GM12878 (cell line): ENCODE data around the gene FGL2.
"Not testable (repeated sequence)": the region's sequence is repeated elsewhere in the genome, so short reads cannot be mapped to it uniquely, and the experiment has no call there.

Experiments used
- CTCF ChIP-seq, 3 experiments: IDR thresholded peaks in 2 of 3; conservative IDR thresholded peaks in 1 of 3; 2 replicates each; pipeline ENCODE4 v1.5.1; 2011; ENCODE audit warnings: low read depth in 3 of 3, low read length in 3 of 3, mild to moderate bottlenecking in 3 of 3, control low read depth in 2 of 3, moderate library complexity in 2 of 3, inconsistent platforms in 1 of 3, mixed read lengths in 1 of 3; ENCODE audit not compliant: control insufficient read depth in 2 of 3, insufficient read depth in 1 of 3; ENCODE audit errors: extremely low read depth in 1 of 3
- HDAC6 ChIP-seq: fragments of 200-600 bp; sonication (generic); IDR thresholded peaks from one replicate; pipeline ENCODE4 v1.8.0; 2017; ENCODE audit warnings: antibody characterized with exemption; ENCODE audit not compliant: unreplicated experiment
- JUNB ChIP-seq: IDR thresholded peaks from 2 replicates; pipeline ENCODE4 v1.6.1; 2016; ENCODE audit warnings: antibody characterized with exemption, mild to moderate bottlenecking
- JUND ChIP-seq: IDR thresholded peaks from 2 replicates; pipeline ENCODE4 v1.6.1; 2012; ENCODE audit warnings: low read depth, mild to moderate bottlenecking, low read length, improper control_type of control experiment, moderate library complexity
- KDM1A ChIP-seq: fragments of 200-600 bp; sonication (generic); IDR thresholded peaks from 2 replicates; pipeline ENCODE4 v1.6.1; 2016; ENCODE audit warnings: borderline replicate concordance
- MYC ChIP-seq: IDR thresholded peaks from 2 replicates; pipeline ENCODE4 v1.6.1; 2011; ENCODE audit warnings: mild to moderate bottlenecking, low read length, moderate library complexity, inconsistent platforms; ENCODE audit not compliant: insufficient read depth, insufficient replicate concordance, insufficient read length, severe bottlenecking
- POLR2AphosphoS2 ChIP-seq: IDR thresholded peaks from 2 replicates; pipeline ENCODE4 v1.6.1; 2011; ENCODE audit warnings: low read depth, mild to moderate bottlenecking, low read length, improper control_type of control experiment, moderate library complexity
- POLR2AphosphoS5 ChIP-seq: IDR thresholded peaks from 2 replicates; pipeline ENCODE4 v1.6.1; 2011; ENCODE audit warnings: mild to moderate bottlenecking, low read length, inconsistent platforms
- RAD21 ChIP-seq: IDR thresholded peaks from 2 replicates; pipeline ENCODE4 v1.6.1; 2011; ENCODE audit warnings: mild to moderate bottlenecking, low read depth, low read length, moderate library complexity; ENCODE audit not compliant: insufficient read depth
- ZNF24 ChIP-seq: fragments of 450-650 bp; IDR thresholded peaks from 2 replicates; pipeline ENCODE4 v1.6.1; 2017; ENCODE audit warnings: antibody characterized with exemption, mild to moderate bottlenecking
- TF ChIP-seq, protein P1 (sequence below): IDR thresholded peaks from 2 replicates; pipeline ENCODE4 v1.6.1; 2012; ENCODE audit warnings: mild to moderate bottlenecking, low read depth, low read length
- TF ChIP-seq, protein P2 (sequence below): IDR thresholded peaks from 2 replicates; pipeline ENCODE4 v1.6.1; 2012; ENCODE audit warnings: low read depth, low read length, improper control_type of control experiment

DNA sequence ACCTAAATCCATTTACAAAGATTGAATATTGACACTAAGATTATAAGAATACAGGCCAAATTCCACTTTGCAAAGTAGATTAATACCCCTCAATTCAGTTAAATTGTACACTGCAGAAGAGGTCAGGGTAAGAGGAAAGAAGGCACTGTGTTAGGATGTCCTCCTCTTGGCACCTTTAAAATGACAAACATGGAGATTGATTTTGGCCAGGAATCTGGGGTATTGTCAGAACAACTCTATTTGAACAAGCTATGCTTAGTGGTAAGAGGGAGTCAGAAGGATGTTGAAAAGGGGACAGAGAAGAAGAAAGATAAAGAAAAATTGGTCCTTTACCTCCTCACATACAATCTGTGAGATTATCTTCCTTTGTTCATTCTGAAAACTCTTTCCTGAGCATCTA, 21.6 kb downstream of the FGL2 start:
- TF ChIP-seq JUNB; JUND; ZNF24; HDAC6; MYC; POLR2AphosphoS2; RAD21; KDM1A; CTCF (IDR thresholded peaks at IDR 0.05 in 2 of 3, conservative IDR thresholded peaks at IDR 0.05 in 1 of 3; ENCODE audit: control insufficient read depth in 2 of 3, extremely low read depth in 1 of 3, insufficient read depth in 1 of 3, low read depth in 3 of 3, low read length in 3 of 3); POLR2AphosphoS5: not testable (repeated sequence)
- TF ChIP-seq, protein P1, sequence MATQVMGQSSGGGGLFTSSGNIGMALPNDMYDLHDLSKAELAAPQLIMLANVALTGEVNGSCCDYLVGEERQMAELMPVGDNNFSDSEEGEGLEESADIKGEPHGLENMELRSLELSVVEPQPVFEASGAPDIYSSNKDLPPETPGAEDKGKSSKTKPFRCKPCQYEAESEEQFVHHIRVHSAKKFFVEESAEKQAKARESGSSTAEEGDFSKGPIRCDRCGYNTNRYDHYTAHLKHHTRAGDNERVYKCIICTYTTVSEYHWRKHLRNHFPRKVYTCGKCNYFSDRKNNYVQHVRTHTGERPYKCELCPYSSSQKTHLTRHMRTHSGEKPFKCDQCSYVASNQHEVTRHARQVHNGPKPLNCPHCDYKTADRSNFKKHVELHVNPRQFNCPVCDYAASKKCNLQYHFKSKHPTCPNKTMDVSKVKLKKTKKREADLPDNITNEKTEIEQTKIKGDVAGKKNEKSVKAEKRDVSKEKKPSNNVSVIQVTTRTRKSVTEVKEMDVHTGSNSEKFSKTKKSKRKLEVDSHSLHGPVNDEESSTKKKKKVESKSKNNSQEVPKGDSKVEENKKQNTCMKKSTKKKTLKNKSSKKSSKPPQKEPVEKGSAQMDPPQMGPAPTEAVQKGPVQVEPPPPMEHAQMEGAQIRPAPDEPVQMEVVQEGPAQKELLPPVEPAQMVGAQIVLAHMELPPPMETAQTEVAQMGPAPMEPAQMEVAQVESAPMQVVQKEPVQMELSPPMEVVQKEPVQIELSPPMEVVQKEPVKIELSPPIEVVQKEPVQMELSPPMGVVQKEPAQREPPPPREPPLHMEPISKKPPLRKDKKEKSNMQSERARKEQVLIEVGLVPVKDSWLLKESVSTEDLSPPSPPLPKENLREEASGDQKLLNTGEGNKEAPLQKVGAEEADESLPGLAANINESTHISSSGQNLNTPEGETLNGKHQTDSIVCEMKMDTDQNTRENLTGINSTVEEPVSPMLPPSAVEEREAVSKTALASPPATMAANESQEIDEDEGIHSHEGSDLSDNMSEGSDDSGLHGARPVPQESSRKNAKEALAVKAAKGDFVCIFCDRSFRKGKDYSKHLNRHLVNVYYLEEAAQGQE = not testable (repeated sequence)
- TF ChIP-seq, protein P2, sequence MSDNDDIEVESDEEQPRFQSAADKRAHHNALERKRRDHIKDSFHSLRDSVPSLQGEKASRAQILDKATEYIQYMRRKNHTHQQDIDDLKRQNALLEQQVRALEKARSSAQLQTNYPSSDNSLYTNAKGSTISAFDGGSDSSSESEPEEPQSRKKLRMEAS = not testable (repeated sequence)
